GM18870 (cell line): Measurements from ENCODE around the gene TOR1B.
A peak's percentile ranks its signal among the peaks of the same experiment; 100 is the strongest.

Source experiments
- ATAC-seq: cut with Tn5 transposase; IDR thresholded peaks from one replicate; pipeline ENCODE4 v1.9.1; 2021; ENCODE audit warnings: moderate library complexity; ENCODE audit not compliant: unreplicated experiment

TOR1B gene

GRCh38 chr9:129813661-129814060 is 10.7 kb downstream of the TOR1B start:
- ATAC-seq: no peak

GRCh38 chr9:129814432-129815223 is 11.6 kb downstream of the TOR1B start:
- ATAC-seq: no peak

DNA sequence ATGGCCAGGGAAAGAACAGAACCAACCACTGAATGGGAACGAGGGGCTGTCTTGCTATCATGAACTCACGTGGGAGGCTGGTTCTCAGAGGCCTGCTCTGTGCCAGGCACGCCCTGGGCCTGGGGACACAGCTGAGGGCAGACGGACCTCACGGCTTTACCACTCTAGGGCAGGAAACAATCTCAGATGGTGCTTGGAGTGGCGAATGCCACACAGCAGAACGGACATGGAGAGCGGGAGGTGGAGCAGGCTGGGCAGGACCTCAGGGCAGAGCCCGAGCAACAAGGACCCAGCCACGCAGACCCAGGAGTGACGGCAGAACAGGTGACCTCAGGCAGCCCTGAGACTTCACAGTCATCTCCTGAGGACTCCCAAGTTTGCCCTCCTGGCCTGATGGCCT is 12.3 kb downstream of the TOR1B start:
- ATAC-seq: no peak

GRCh38 chr9:129816501-129817435 is 13.8 kb downstream of the TOR1B start:
- no peak for ATAC-seq

GRCh38 chr9:129822898-129823541 is 20.0 kb downstream of the TOR1B start:
- ATAC-seq: no peak

- no peak for ATAC-seq
Measured at GRCh38 chr9:129823542-129823934, 20.6 kb downstream of the TOR1B start.

GRCh38 chr9:129823935-129824601 is 21.1 kb downstream of the TOR1B start, which contains the start of gene TOR1A:
TOR1A (minus strand) TSS chr9:129824136; CDS start chr9:129824085, 51 bp downstream.
- peak; percentile 74 for ATAC-seq

DNA sequence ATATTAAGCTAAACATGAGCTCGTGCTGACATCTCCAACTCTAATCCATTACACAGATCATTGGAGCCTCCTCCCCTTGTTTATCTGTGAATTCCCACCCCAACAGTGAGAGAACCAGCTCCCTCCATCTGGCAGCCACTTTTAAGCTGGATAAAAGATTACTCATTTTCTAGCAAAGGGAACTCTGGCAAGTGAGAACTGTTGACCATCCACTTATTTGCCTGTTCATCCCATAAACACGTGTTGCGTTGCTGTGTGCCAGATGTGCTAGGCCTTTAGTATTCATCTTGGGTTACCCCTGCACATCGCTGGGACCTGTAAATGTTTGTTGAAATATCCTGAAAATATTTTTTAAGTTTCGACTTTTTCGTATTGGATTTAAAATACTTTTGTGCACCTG is 23.4 kb downstream of the TOR1B start:
- ATAC-seq: no peak

DNA sequence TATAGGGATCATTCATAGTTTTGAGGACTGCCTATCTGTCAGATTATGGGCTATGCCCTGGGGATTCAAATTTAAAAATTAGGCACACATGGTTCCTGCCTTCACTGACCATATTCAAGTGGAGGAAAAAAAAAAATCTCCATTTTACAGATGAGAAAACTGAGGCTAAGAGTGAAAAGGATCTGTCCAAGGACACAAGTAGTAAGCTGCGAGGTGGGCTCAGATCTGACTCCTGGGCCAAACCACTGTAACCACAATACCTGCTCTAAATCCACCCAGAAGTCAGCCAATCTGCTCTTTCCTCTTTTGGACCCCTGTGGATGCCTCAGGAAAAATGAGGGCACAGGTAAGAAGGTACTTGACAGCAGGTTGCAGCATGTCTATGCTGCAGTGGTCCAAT is 23.8 kb downstream of the TOR1B start:
- no peak for ATAC-seq

- no peak for ATAC-seq
Measured at GRCh38 chr9:129828051-129828450, 25.1 kb downstream of the TOR1B start.

GRCh38 chr9:129828969-129829368 is 26.0 kb downstream of the TOR1B start:
- ATAC-seq: no peak

DNA sequence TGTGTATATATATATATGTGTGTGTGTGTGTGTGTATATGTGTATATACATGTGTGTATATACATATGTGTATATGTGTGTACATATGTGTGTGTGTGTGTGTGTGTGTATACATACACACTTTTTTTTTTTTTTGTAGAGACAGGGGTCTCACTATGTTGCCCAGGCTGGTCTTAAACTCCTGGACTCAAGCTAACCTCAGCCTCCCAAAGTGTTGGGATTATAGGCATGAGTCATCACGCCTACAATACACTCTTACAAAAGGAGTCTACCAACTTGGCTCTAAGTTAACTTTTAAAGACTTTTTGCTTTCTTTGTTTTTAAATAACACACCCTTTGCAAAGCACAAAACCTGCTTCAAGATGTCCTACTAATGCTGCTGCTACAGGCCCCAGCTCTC is 30.0 kb downstream of the TOR1B start:
- ATAC-seq: no peak

DNA sequence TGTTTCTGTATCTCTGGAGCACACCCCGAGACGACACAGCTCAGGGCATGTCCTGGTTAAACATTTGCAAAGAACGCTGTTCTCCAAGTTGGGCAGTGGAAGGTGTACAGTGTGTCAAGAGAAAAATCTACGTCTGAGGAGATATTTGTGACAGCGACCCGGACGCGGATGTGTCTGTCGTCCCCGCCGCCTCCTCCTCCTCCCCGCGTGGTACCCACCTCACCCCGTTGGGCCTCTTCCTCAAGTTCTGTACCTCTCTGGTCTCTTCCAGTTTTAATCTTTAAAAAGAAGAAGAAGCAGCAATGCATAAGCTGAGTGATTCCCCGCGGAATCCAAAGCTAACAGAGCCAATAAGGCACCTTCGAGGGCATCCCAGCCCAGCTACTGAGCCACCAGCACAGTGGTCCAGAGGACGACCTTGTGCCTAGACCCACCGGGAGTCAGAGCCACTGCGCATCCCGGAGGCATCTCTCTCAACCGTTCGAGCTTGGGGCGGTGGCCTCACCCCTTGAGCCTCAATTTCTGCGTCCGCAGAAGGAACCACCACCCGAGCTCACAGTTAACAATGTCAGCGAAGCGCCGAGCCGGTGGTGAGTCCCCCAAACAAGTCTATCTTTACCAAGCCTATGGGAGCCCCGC is 31.6 kb downstream of the TOR1B start:
- ATAC-seq: peak; percentile 26

GRCh38 chr9:129835128-129835859 is 32.3 kb downstream of the TOR1B start, which contains the start of the genes C9orf78 and USP20:
C9orf78 (minus strand) TSS chr9:129835275; CDS start chr9:129835221, 54 bp downstream.
USP20 (plus strand) TSS chr9:129835458; CDS start chr9:129852556, 17,098 bp downstream.
- ATAC-seq: peak; percentile 62

DNA sequence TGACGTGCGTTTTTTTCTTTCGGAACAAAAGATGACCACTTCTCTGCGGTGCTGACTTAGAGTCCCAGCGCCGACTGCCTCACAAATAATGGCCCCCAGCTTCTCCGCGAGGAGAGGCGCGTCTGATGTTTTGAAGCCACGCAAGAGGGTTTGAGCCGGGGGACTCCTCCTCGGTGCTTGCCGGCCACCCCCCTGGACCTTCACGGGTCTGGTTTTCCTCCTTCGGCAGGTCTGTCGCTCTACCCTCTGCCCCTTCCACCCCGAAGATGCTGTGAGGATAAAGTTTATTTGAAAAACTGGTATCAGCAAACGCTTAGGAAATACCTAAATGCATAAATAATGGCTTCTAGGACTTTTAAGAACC is 32.9 kb downstream of the TOR1B start:
- ATAC-seq: no peak

DNA sequence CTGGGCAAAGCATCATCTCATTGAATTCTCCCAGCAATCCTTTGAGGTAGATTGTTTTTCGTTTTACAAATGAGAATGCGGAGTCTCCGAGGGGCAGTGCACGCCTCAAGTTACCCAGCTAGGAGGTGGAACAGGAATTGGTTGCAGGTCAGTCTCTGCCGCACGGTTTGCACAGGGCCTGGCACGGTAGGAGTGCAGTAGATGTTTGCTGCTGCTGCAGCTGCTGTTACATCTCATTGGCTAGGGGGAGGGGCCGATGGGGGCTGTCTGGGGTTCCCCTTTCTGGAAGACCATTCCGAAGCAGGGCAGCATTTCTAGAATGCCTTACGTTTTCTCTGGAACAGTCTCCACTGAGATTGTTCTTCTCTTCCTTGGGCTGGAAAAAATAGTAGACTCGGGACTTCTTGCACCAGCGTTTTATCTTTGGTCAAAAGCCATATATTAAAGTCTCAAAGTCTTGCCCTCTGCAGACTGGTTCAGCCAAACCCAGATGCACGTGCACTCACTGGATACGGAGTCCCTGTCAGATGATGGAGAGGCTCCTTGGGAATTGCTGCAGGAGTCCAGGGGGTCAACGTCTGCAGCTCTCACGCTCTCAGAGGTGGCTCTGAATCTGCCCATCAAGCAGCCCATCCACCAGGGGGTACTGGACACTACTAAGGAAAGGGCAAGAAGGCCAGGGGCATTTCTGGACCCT is 33.5 kb downstream of the TOR1B start:
- ATAC-seq: no peak

- no peak for ATAC-seq
Measured at GRCh38 chr9:129838707-129839259, 35.8 kb downstream of the TOR1B start.

- ATAC-seq: no peak
Measured at GRCh38 chr9:129839324-129840023, 36.5 kb downstream of the TOR1B start.
